ENCODE results near the gene NR3C1. TPM values are rescaled to one million over a fixed set of nuclear protein-coding genes. Genes with fewer than 3 reads are reported as not detected.

The NR3C1 gene
- polyA plus RNA-seq, 4 donors = 37.5 to 42.2 (median 38.4) TPM

DNA sequence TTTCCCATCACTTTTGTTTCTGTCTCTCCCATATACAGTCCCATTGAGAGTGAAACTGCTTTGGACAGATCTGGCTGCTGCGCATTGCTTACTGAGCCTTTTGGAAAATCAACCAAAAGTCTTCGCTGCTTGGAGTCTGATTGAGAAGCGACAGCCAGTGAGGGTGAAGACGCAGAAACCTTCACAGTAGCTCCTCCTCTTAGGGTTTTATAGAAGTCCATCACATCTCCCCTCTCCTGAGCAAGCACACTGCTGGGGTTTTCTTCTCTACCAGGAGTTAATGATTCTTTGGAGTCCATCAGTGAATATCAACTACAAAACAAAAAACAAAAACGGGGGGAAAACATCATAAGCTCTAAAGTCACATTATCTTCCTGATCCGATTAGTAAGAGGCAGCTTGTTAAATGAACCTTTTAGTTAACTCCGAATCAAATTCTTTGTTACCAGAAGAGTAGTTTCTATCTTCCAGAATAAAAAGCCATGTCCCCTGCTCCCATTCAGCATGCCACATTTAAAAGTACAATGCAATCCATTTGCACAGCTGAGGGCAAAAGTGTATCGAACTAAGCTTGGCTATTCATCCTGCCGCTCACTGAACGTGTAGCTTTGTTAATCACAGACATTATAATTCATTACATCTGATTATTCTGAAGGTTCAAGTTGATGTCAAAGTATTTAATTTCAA is 2.8 kb downstream of the NR3C1 start:
- no peak for DNase-seq (ENCODE audit: low read depth in 4 of 4, low spot score in 3 of 4)

DNA sequence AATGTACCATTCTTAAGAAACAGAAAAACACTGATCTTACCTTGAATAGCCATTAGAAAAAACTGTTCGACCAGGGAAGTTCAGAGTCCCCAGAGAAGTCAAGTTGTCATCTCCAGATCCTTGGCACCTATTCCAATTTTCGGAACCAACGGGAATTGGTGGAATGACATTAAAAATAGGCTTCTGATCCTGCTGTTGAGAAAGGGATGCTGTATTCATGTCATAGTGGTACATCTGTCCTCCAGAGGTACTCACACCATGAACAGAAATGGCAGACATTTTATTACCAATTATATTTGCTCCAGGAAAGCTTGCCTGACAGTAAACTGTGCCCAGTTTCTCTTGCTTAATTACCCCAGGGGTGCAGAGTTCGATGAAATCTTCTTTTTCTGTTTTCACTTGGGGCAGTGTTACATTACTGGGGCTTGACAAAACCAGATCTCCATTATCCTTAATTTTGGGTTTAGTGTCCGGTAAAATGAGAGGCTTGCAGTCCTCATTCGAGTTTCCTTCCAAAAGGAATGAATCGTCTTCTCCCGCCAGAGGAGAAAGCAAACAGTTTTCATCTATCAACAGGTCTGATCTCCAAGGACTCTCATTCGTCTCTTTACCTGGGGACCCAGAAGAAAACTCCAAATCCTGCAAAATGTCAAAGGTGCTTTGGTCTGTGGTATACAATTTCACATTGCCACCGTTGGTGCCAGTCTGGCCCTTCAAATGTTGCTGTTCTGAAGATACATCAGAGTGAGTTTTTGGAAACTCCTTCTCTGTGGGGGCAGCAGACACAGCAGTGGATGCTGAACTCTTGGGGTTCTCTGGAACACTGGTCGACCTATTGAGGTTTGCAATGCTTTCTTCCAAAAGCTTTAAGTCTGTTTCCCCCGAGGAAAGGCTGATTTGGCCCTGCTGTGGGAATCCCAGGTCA is 3.6 kb downstream of the NR3C1 start:
- no peak for DNase-seq (ENCODE audit: low read depth in 4 of 4, low spot score in 3 of 4)

DNA sequence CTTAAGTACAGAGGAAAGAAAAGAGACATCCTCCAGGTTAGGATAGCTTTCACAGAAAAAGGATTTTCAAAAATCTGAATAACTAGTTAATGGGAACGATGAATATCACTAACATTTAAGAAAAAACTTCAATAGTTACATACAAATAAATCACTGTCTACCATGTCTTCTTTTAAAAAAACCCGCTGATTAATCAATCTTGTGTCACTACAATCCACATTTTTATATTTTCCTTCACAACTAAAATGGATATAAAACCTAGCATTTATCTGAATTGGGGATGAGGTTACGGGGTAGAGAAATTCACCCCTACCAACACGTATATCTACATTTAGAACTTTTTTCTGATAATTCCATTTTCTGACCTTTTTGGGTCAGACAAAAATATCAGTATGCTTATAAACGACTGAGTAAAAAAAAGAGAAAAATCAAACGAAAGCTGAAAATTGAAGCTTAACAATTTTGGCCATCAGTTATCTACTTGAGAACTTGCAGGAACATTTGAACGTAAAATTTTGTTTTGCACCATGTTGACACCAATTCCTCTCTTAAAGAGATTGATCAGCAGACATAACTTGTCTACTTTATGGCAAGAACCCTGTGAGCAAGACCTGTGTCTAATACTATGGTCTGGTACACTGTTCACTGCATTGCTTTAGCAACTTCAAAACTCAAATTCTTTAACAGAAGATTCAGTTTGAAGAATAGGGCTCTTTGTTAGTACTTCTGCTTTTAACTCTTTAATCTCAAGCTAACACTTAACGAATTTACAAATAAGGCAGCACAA is 4.8 kb downstream of the NR3C1 start:
- no peak for DNase-seq (ENCODE audit: low read depth in 4 of 4, low spot score in 3 of 4)

DNA sequence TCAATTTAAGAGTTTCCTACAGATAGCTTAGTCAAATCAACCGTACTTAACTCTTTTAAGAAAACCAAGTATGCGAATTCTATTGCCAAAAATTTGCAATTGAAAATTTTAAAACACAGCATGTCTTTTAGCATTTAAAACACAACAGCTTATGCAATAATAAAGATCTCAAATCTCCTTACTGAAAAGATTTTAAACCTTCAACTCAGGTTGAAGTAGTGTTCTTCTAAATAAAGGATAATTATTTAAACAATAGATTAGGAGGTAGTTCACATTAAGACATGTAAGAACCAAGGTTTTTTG is 5.5 kb downstream of the NR3C1 start:
- no peak for DNase-seq (ENCODE audit: low read depth in 4 of 4, low spot score in 3 of 4)

GRCh38 chr5:143397302-143398052 is 6.0 kb downstream of the NR3C1 start:
- no peak for DNase-seq (ENCODE audit: low read depth in 4 of 4, low spot score in 3 of 4)

DNA sequence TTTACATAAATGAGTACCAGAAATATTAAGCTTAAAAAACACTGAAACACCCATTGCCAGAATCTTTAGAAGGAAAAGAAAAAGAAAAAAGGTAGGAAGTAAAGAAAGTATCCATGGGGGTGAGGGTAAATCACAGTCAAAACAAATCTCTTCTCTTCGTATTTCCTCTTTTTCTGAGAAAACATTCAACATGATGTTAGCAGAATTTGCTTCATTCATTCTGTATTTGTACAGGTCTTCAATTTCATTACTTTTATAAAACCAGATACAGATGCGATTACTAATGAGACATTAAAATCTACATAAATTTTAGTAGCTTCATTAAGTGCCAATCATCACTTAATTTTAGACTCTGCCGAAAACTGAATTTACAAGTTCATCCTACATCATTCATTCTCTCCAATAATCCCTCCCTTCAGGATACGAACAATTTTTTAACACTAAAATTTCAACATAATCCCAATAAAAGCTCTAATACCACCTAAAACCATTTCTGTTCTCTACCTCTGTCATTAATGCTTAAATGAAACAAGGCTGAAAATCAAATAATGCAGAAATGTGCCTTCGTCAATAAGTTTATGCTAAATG is 7.0 kb downstream of the NR3C1 start:
- no peak for DNase-seq (ENCODE audit: low read depth in 4 of 4, low spot score in 3 of 4)

GRCh38 chr5:143395638-143396352 is 7.7 kb downstream of the NR3C1 start:
- DNase-seq (ENCODE audit: low read depth in 4 of 4, low spot score in 3 of 4) = no peak

DNA sequence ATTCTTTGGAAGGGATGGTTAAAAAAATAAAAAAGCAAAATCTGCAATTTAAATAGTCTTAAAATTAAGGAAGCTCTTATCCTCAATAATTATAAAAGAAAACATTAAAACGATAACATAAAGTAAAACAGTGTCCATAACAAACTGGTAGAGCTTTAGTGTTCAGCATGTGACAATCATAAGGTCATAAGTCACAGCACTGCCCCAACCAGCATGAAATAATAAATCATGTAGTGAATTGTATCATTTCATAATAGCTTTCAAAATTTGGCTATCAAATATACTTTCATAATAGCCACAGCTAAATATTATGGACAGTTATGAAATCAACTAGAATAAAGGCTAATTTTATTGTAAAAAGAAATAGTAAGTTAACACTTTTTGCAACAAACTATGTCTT is 10.0 kb downstream of the NR3C1 start:
- DNase-seq (ENCODE audit: low read depth in 4 of 4, low spot score in 3 of 4) = no peak

DNA sequence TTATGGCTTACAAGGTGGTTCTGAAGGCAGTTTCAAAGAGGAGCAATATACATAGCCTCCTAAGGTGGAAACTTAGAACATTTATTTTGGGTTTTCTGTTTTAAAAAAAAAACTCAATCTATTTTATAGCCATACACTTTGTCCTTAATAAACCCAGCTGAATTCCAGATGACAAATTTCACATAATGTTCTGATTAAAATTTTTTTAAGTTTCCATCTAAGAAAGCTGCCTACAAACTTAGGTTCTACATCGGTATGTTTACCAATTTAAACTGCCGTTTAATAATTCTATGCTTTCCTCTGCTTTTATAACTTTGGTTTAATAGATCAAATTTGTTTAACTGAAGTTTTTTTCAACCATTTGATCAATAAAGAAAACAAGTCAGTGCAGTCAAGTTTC is 12.5 kb downstream of the NR3C1 start:
- no peak for DNase-seq (ENCODE audit: low read depth in 4 of 4, low spot score in 3 of 4)

DNA sequence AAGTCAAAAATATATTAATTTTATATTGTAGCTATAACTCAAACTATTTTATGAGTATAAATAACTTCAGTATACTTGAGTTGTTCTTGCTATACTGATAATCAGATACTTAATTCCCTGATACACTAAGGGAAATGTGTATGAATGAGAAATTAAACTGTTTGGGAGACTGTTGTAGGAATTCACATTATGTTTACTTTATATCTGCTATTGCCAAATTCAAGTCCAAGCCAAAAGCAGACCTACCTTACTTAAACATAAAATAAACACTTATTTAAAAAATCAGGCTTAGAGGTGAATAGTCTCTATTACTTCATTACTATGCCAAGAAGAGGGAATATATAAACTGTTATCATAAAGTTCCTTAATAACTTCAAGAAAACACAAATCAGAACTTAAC is 13.2 kb downstream of the NR3C1 start:
- no peak for DNase-seq (ENCODE audit: low read depth in 4 of 4, low spot score in 3 of 4)

DNA sequence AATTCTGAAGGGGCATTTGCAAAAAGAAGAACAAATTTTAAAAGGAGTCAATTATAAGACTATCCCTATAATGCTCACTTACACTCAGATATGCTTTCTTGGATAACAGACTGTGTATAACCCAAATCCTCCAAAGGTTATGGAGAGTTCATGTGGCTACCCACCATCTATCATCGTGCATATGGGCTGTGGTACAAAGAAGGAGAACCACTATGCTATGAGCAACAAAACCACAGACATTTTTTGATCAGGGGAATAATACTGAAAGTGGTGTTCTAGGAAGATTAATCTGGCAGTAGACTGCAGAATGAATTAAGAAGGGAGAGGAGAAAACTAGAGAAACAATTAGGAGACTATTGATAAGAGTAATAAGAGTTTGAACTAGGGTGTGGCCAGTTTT is 16.8 kb downstream of the NR3C1 start:
- no peak for DNase-seq (ENCODE audit: low read depth in 4 of 4, low spot score in 3 of 4)

GRCh38 chr5:143384865-143385657 is 18.4 kb downstream of the NR3C1 start:
- DNase-seq (ENCODE audit: low read depth in 4 of 4, low spot score in 3 of 4) = no peak

- DNase-seq (ENCODE audit: low read depth in 4 of 4, low spot score in 3 of 4) = no peak
These were observed 19.5 kb downstream of the NR3C1 start for GRCh38 chr5:143383988-143384387.

DNA sequence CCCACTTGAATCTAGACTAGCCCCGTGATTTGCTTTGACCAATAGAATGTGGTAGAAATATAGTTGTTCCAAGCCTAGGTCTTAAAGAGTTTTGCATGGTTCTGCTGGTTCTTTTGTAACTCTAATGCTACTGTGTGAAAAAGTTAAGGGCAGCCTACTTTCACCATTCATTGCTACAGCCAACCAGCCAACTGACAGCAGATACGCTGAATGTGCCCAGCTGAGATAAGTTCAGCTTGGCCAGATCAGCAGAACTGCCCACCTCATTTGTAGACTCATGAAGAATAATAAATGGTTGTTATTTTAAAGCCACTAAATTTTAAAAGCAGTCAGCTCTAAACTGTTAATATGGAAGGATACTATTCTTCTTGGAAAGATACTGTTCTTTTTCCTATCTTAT is 23.9 kb downstream of the NR3C1 start:
- DNase-seq (ENCODE audit: low read depth in 4 of 4, low spot score in 3 of 4) = no peak

DNA sequence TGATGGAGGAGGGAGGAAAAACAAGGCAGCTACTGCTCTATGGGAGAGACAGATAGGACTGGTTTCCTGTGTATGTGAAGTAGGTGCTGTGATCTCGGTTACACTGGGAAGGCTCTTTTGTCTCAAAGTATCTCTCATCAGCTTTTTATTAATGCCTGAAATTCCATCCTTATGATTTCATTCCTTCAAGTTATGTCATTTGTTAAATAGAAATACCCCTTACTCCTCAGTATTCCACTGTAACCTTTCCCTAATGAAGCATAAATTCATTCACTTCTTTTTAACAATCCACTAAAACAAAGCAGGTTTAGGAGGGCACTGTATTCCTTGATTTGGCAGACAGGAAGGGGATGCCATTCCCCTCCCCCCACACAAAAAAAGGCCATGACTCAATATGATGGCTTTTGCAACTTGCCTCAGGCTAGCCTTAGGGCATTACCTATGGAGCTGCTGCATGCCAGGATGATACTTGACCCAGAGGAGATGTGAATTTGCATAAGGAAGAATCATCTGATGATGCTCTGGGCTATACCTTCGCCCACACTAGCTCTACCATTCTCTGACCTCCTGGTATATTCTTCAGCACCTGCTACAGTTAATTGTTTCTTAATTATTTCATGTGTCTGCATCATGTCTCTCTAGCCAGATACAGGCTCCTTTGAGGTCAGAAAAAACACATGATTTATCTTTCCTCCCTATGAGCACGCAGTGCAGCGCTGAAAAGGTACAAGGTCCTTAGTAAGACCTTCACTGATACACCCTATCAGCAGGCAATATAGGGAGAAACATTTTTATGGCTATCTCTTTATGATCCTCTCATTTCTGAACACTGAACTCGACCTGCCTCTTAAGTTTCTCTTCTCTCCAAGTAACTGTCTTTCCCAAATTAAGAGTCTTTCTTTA is 26.3 kb downstream of the NR3C1 start:
- no peak for DNase-seq (ENCODE audit: low read depth in 4 of 4, low spot score in 3 of 4)

DNA sequence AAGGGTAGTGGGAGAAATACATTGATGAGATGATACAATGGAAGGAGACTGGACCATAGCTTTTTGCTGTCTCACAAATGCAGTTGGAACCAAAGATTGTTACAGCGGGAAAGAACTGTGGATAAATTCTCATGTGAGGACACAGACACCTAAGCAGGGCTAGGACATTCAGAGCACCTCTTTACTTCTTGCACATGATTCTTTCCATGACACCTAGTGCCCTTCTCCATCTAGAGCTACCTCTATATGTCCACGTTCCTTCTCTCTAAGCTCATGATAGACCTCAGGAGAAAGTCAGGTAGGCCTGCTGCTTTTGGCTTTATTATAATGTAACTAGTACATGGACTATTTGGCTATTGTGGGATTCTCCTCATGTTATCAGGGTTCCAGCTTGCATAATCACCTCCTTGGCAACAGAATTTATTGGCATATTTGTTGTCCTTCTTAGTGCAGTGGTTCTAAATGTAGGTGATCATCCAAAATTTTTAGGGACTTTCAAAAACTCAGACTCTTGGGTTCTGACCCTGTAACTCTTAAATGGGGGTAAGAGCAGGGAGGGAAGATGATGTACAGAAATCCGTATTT is 27.2 kb downstream of the NR3C1 start:
- no peak for DNase-seq (ENCODE audit: low read depth in 4 of 4, low spot score in 3 of 4)

GRCh38 chr5:143374496-143375217 is 28.8 kb downstream of the NR3C1 start:
- no peak for DNase-seq (ENCODE audit: low read depth in 4 of 4, low spot score in 3 of 4)
